Spleen (tissue), 11 donors: ENCODE data around the gene SFXN3. TPM values are rescaled to one million over a fixed set of nuclear protein-coding genes. Genes with fewer than 3 reads are reported as not detected.

Experiments
- DNase-seq: peaks from one replicate; pipeline ENCODE4 v3.0.0-alpha.2; 2020
- H3K27ac ChIP-seq, 8 donors: fragments of 200-600 bp; sonication (generic) in 7 of 8; 1 replicate in 4 of 8; 2 replicates in 4 of 8; pipeline versions ENCODE4 v1.5.0 to v1.8.0; 2016 to 2021; ENCODE audit warnings: inconsistent platforms in 4 of 8, mild to moderate bottlenecking in 4 of 8, moderate library complexity in 1 of 8
- H3K27me3 ChIP-seq, 7 donors: fragments of 200-600 bp; sonication (generic) in 6 of 7; replicated peaks in 1 of 7; 1 replicate in 4 of 7; 2 replicates in 3 of 7; pipeline versions ENCODE4 v1.5.0 to v1.8.0; 2016 to 2021; ENCODE audit warnings: inconsistent platforms in 3 of 7, mild to moderate bottlenecking in 1 of 7
- H3K36me3 ChIP-seq, 6 donors: fragments of 200-600 bp; sonication (generic) in 5 of 6; 1 replicate in 4 of 6; 2 replicates in 2 of 6; pipeline versions ENCODE4 v1.5.0 to v1.8.0; 2016 to 2021; ENCODE audit warnings: inconsistent platforms in 2 of 6
- H3K4me1 ChIP-seq, 6 donors: fragments of 200-600 bp; sonication (generic) in 5 of 6; 1 replicate in 3 of 6; 2 replicates in 3 of 6; pipeline versions ENCODE4 v1.5.0 to v1.8.0; 2016 to 2021; ENCODE audit warnings: inconsistent platforms in 3 of 6
- H3K4me3 ChIP-seq, 8 donors: fragments of 200-600 bp; sonication (generic) in 7 of 8; 1 replicate in 4 of 8; 2 replicates in 4 of 8; pipeline versions ENCODE4 v1.5.0 to v1.8.0; 2016 to 2021; ENCODE audit warnings: inconsistent platforms in 4 of 8, mild to moderate bottlenecking in 4 of 8, moderate library complexity in 2 of 8
- H3K9me3 ChIP-seq, 8 donors: fragments of 200-600 bp; sonication (generic) in 7 of 8; 1 replicate in 4 of 8; 2 replicates in 4 of 8; pipeline versions ENCODE4 v1.5.0 to v1.8.0; 2016 to 2021; ENCODE audit warnings: inconsistent platforms in 4 of 8
- CTCF ChIP-seq, 11 experiments: fragments of 200-600 bp in 7 of 11; fragments of 450-650 bp in 4 of 11; sonication (generic) in 4 of 11; IDR thresholded peaks in 8 of 11; conservative IDR thresholded peaks in 3 of 11; 1 replicate in 7 of 11; 2 replicates in 4 of 11; pipeline versions ENCODE4 v1.4.0 to v1.8.0; 2016 to 2021; ENCODE audit warnings: antibody characterized with exemption in 11 of 11, inconsistent platforms in 4 of 11, mild to moderate bottlenecking in 1 of 11
- POLR2A ChIP-seq, 3 donors: fragments of 450-650 bp; IDR thresholded peaks; one replicate each; pipeline ENCODE4 v1.5.1; 2017; ENCODE audit warnings: antibody characterized with exemption in 3 of 3, mild to moderate bottlenecking in 1 of 3
- POLR2AphosphoS5 ChIP-seq, 3 donors: sonication (generic); formaldehyde crosslinking; IDR thresholded peaks; one replicate each; pipeline ENCODE4 v1.5.1; 2017; ENCODE audit warnings: antibody characterized with exemption in 3 of 3
- WGBS, 5 donors: extraction: QIAGEN DNeasy Blood & Tissue Kit in 3 of 5; methylation state at CpG; one replicate each; pipeline versions ENCODE4 v1.1.5 to v1.1.7; 2013 to 2018; 5-methylcytosine and 5-hydroxymethylcytosine counted together
- intact Hi-C: fragments of 100-400 bp; cut with DNase I; formaldehyde crosslinking; loops from one replicate; pipeline ENCODE4 v1.15.0; 2023; ENCODE audit warnings: low total_unique reads
- polyA plus RNA-seq, 3 donors: library from polyadenylated mRNA; stranded (reverse); fragments of 200-250 nt; gene quantifications; one replicate each; pipeline ENCODE4 v1.2.1, GENCODE V29; 2013
- total RNA-seq, 7 donors: library from RNA; depleted of rRNA in 3 of 7; stranded (reverse); fragments of >200 nt in 3 of 7; fragmentation: NEBNext Ultra II Directional in 4 of 7; extraction: Animal tissue kit (Norgen Biotek cat#: 25700) in 4 of 7; gene quantifications; one replicate each; pipeline versions ENCODE4 v1.1.0 to v1.2.1, GENCODE V29; 2016 to 2021
- donor health status: healthy with polysubstance abuse.
- donor health status: DM: no; HTN: no; CAD: no; lungs with moderate emphysema.
- donor health status: DM: no; HTN: no; CAD: no.
- donor health status: Bipolar disorder and iron deficiency.
- donor health status: healthy.
- donor health status: DM: no; HTN: no; CAD: no.
- donor health status: DM: yes; HTN: yes; CAD: no.

Gene SFXN3
- total and polyA plus RNA-seq, 10 donors = 7.9 to 70.0 (median 38.5) TPM

GRCh38 chr10:101014966-101015581 is 16.0 kb upstream of the SFXN3 start:
- Histone ChIP-seq H3K4me3 (no peak overlapping the region), H3K4me1 (peaks cover 18 to 52% (median 36%) of the 10 kb centered on the region in 6 donors), H3K27me3 (peaks cover 0 to 38% (median 6%) of the 10 kb centered on the region in 7 donors), H3K27ac (no peak overlapping the region), H3K9me3 (no peaks in the 10 kb centered on the region), H3K36me3 (no peaks in the 10 kb centered on the region)
- intact Hi-C loops = no loop called here
- TF ChIP-seq POLR2A (IDR thresholded peaks at IDR 0.05) = no peak
- TF ChIP-seq CTCF (IDR thresholded peaks at IDR 0.05 in 8 of 11, conservative IDR thresholded peaks at IDR 0.05 in 3 of 11) = no peak
- no peak for TF ChIP-seq POLR2AphosphoS5 (IDR thresholded peaks at IDR 0.05)
- no peak for DNase-seq
- 44 to 66% (median 49%) methylated on average over 5 to 7 of the region's 7 CpGs for WGBS, 5 donors

GRCh38 chr10:101015582-101015973 is 15.5 kb upstream of the SFXN3 start:
- H3K4me1 ChIP-seq = peaks cover 18 to 57% (median 36%) of the 10 kb centered on the region in 6 donors
- intact Hi-C loops = no loop called here
- no peaks in the 10 kb centered on the region for H3K9me3 ChIP-seq
- TF ChIP-seq POLR2AphosphoS5 (IDR thresholded peaks at IDR 0.05) = no peak
- TF ChIP-seq POLR2A (IDR thresholded peaks at IDR 0.05) = no peak
- no peak for TF ChIP-seq CTCF (IDR thresholded peaks at IDR 0.05 in 8 of 11, conservative IDR thresholded peaks at IDR 0.05 in 3 of 11)
- no peaks in the 10 kb centered on the region for H3K36me3 ChIP-seq
- peaks cover 0 to 38% (median 6%) of the 10 kb centered on the region in 7 donors for H3K27me3 ChIP-seq
- no peak for DNase-seq
- H3K4me3 ChIP-seq = no peak overlapping the region
- H3K27ac ChIP-seq = no peak overlapping the region
- 80 to 95% (median 87%) methylated on average over 2 to 8 of the region's 8 CpGs for WGBS, 5 donors

GRCh38 chr10:101016814-101017213 is 14.2 kb upstream of the SFXN3 start:
- intact Hi-C loops = no loop called here
- no peak overlapping the region for H3K27ac ChIP-seq
- peaks cover 0 to 38% (median 6%) of the 10 kb centered on the region in 7 donors for H3K27me3 ChIP-seq
- no peak overlapping the region for H3K4me3 ChIP-seq
- DNase-seq = no peak
- no peaks in the 10 kb centered on the region for H3K36me3 ChIP-seq
- TF ChIP-seq POLR2A (IDR thresholded peaks at IDR 0.05) (no peak), CTCF (IDR thresholded peaks at IDR 0.05 in 8 of 11, conservative IDR thresholded peaks at IDR 0.05 in 3 of 11) (no peak)
- no peaks in the 10 kb centered on the region for H3K9me3 ChIP-seq
- peaks cover 18 to 62% (median 35%) of the 10 kb centered on the region in 6 donors for H3K4me1 ChIP-seq
- WGBS, 5 donors = 75 to 86% (median 82%) methylated on average over 5 of the region's 5 CpGs

GRCh38 chr10:101018118-101018599 is 12.9 kb upstream of the SFXN3 start:
- WGBS, 5 donors = 29 to 41% (median 34%) methylated on average over 19 to 20 of the region's 20 CpGs
- no peak for DNase-seq
- Histone ChIP-seq H3K4me1 (peaks cover 12 to 49% (median 23%) of the 10 kb centered on the region in 6 donors), H3K27me3 (peaks cover 0 to 38% (median 6%) of the 10 kb centered on the region in 7 donors), H3K4me3 (peak overlapping the region in 1 of 8 donors; percentile 35), H3K9me3 (no peaks in the 10 kb centered on the region), H3K36me3 (no peaks in the 10 kb centered on the region), H3K27ac (no peak overlapping the region)
- intact Hi-C loops = no loop called here
- no peak for TF ChIP-seq POLR2A (IDR thresholded peaks at IDR 0.05)
- TF ChIP-seq CTCF (IDR thresholded peaks at IDR 0.05 in 8 of 11, conservative IDR thresholded peaks at IDR 0.05 in 3 of 11) = no peak
- no peak for TF ChIP-seq POLR2AphosphoS5 (IDR thresholded peaks at IDR 0.05)
